Bladder microvascular endothelial cell (primary cell): ENCODE data around the gene ATP6V1D. TPM values are rescaled to one million over a fixed set of nuclear protein-coding genes. Genes with fewer than 3 reads are reported as not detected.

Experiments
- total RNA-seq: library from RNA; depleted of rRNA; stranded (reverse); fragments of >200 nt; gene quantifications from 2 replicates; pipeline ENCODE4 v1.2.3, GENCODE V29; 2014

ATP6V1D gene
- total RNA-seq, result 44.7 and 73.5 TPM in 2 replicates

DNA sequence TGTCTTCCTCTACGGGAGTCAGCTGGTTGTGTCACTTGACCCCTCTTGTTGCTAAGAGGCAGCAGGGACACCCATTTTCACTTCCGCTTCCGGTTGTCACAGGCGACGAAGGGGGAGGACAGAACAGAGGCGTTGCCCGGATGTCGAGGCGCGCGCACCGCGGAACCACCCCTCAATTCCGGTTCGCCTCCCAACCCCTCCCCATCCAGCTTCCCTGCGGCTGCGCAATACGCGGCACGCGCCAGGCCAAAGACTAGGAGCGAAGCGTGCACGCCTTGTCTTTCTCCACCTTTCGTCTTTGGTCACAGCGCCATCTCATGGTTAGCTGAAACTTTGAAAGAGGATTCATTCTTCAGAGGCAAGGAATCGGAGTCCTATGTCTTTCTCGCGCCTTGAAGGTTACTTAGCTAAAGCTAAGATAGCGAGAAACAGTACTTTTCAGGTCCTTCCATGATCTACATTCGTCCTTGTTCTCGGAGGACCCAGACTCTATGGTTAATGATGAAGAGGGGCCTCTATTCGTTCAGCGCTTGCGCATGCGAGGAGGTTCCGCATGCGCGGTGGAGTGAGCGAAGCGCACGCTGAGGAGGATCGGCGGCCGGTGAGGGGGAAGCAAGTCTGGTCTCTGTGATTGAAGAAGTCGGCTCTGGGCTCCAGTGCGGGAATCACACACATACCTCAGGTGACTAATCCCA, at the start of gene ATP6V1D, which contains the start of gene EIF2S1:
Gene ATP6V1D, minus strand, starts transcription at position 30 of the 695 bp plus-strand sequence. CDS start 106 bp downstream, outside the sequence.
Gene EIF2S1, plus strand, starts transcription at position 554 of the 695 bp plus-strand sequence. CDS start 4,440 bp downstream, outside the sequence.

Other genes starting within 250 kb of the ATP6V1D start
- gene GARIN2, start 170.4 kb downstream of the ATP6V1D start, total RNA-seq, result not detected in 2 replicates
- 17.2 and 36.9 TPM in 2 replicates for gene PALS1, start 118.4 kb downstream of the ATP6V1D start, total RNA-seq
- 175 and 302 TPM in 2 replicates for gene EIF2S1, start 524 bp upstream of the ATP6V1D start, total RNA-seq
- gene PLEK2, start 52.4 kb upstream of the ATP6V1D start, total RNA-seq, result 1.1 and 4.7 TPM in 2 replicates
- gene TMEM229B, start 128.9 kb upstream of the ATP6V1D start, total RNA-seq, result 0.94 and 0.97 TPM in 2 replicates
- gene PLEKHH1, start 173.5 kb upstream of the ATP6V1D start, total RNA-seq, result 0.16 and 0.31 TPM in 2 replicates
- 7.8 and 10.1 TPM in 2 replicates for gene PIGH, start 240.5 kb upstream of the ATP6V1D start, total RNA-seq